ENCODE results near the gene CAPN8. TPM values are rescaled to one million over a fixed set of nuclear protein-coding genes. Genes with fewer than 3 reads are reported as not detected.

The CAPN8 gene
- total and polyA plus RNA-seq, 4 donors = 30.5 to 123 (median 81.2) TPM

DNA sequence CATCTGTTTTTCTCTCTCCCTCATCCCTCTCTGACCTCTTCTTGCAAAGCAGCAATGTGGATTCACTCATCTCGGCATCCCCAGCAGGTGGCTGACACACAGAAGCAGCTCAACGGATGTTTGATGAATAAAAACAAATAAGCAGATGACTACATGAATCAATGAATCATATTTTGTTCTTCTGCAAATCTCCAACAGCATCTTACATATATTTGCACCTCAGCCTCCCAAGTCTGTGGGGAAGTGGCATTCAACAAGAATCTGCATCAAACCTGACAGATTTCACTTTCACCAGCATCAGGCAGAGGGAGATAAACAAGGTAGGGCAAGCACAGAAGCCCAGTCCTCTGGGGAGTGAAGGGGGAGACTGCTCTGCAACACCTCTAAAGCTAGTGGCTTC lies 34.0 kb downstream of the CAPN8 start:
- Histone ChIP-seq H3K4me1 (ENCODE audit: control insufficient read depth in 5 of 5, insufficient read depth in 5 of 5, low read length in 5 of 5) (peaks cover 0 to 17% (median 0%) of the 10 kb centered on the region in 5 donors), H3K27me3 (ENCODE audit: control insufficient read depth in 3 of 3, insufficient read depth in 3 of 3, low read length in 2 of 3) (peaks cover 0 to 2% (median 0%) of the 10 kb centered on the region in 3 donors), H3K4me3 (no peak overlapping the region), H3K9me3 (ENCODE audit: control insufficient read depth in 4 of 4, insufficient read depth in 3 of 4, low read length in 3 of 4) (peaks cover 0 to 5% (median 1%) of the 10 kb centered on the region in 4 donors), H3K36me3 (ENCODE audit: control insufficient read depth in 4 of 4, insufficient read depth in 4 of 4, low read length in 4 of 4) (no peaks in the 10 kb centered on the region), H3K9ac (ENCODE audit: insufficient read depth in 1 of 2, low read length in 2 of 2) (no peak overlapping the region), H3K27ac (ENCODE audit: low read depth in 1 of 2, low read length in 1 of 2) (no peak overlapping the region)
- ATAC-seq (ENCODE audit: insufficient read depth, low FRiP score) = no peak
- DNase-seq = no peak
- TF ChIP-seq, protein P1, sequence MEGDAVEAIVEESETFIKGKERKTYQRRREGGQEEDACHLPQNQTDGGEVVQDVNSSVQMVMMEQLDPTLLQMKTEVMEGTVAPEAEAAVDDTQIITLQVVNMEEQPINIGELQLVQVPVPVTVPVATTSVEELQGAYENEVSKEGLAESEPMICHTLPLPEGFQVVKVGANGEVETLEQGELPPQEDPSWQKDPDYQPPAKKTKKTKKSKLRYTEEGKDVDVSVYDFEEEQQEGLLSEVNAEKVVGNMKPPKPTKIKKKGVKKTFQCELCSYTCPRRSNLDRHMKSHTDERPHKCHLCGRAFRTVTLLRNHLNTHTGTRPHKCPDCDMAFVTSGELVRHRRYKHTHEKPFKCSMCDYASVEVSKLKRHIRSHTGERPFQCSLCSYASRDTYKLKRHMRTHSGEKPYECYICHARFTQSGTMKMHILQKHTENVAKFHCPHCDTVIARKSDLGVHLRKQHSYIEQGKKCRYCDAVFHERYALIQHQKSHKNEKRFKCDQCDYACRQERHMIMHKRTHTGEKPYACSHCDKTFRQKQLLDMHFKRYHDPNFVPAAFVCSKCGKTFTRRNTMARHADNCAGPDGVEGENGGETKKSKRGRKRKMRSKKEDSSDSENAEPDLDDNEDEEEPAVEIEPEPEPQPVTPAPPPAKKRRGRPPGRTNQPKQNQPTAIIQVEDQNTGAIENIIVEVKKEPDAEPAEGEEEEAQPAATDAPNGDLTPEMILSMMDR (IDR thresholded peaks at IDR 0.05; ENCODE audit: control extremely low read depth, extremely low read depth) = no peak
- WGBS, 2 donors = 36 to 56% methylated on average over 2 of the region's 2 CpGs

DNA sequence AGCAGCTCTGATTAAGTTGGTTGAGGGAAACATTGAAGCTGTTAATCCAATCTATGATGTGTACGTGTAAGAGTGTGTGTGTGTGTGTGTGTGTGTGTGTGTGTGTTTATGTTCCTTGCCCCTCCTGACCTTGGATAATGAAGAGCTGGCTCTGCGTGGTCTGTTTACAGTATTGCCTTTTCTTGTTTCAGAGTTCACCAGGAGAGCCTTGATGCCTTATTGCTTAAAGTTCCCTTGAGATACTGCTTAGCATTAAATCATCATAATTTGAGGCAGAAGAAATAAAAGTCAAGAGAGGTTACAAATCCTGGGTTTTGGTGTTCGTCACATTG lies 36.4 kb downstream of the CAPN8 start:
- no peak overlapping the region for H3K9ac ChIP-seq (ENCODE audit: insufficient read depth in 1 of 2, low read length in 2 of 2)
- H3K27me3 ChIP-seq (ENCODE audit: control insufficient read depth in 3 of 3, insufficient read depth in 3 of 3, low read length in 2 of 3) = peaks cover 0 to 2% (median 0%) of the 10 kb centered on the region in 3 donors
- no peak overlapping the region for H3K4me3 ChIP-seq
- H3K9me3 ChIP-seq (ENCODE audit: control insufficient read depth in 4 of 4, insufficient read depth in 3 of 4, low read length in 3 of 4) = peaks cover 0 to 3% (median under 1%) of the 10 kb centered on the region in 4 donors
- no peaks in the 10 kb centered on the region for H3K36me3 ChIP-seq (ENCODE audit: control insufficient read depth in 4 of 4, insufficient read depth in 4 of 4, low read length in 4 of 4)
- no peak overlapping the region for H3K27ac ChIP-seq (ENCODE audit: low read depth in 1 of 2, low read length in 1 of 2)
- DNase-seq (peak in 1 of 3 donors; percentile 26), ATAC-seq (ENCODE audit: insufficient read depth, low FRiP score) (no peak)
- H3K4me1 ChIP-seq (ENCODE audit: control insufficient read depth in 5 of 5, insufficient read depth in 5 of 5, low read length in 5 of 5) = peaks cover 0 to 17% (median 0%) of the 10 kb centered on the region in 5 donors
- TF ChIP-seq, protein P1 (IDR thresholded peaks at IDR 0.05; ENCODE audit: control extremely low read depth, extremely low read depth) = no peak
- WGBS, 2 donors = 68 to 75% methylated on average over 3 of the region's 3 CpGs

DNA sequence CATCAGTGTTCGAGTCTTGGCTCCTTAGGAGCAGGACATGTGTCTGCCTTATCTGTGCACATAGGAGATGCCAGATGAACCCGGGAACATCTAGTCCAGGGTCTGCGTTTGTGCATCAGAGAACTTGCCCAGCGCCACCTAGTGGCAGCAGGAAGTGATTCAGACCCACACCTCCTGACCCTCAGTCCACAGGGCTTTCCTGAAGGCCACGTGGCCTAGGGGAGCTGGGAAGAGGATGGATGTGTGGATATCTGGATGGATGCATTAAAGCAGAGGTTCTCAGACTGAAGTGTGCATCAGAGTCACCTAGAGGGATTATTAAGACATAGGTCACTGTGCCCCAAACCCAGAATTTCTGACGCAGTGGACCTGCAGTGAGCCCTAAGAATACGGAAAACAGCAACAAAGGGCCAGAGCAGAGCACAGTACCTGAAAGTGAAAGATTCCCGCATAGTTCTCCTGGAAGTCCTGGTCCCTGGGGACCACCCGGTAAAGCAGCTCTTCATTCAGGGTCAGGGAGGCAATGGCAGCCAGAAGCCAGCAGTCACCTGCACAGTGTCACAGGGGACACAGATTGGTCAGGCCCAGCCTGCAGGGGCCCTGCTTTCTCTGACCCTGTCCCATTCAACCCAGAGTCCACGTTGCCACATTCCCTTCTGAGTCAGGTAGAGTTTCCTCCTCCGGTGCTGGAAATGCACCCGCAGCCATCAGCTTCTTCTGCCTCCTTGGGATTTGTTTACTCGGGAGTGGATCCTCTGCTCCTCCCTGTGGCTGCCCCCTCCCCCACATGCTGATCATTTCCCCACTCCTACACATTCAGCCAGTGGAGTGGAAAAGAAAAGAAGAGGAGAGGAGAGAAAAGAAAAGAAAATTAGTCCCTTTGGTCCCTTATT lies 37.0 kb downstream of the CAPN8 start:
- peaks cover 0 to 2% (median 0%) of the 10 kb centered on the region in 3 donors for H3K27me3 ChIP-seq (ENCODE audit: control insufficient read depth in 3 of 3, insufficient read depth in 3 of 3, low read length in 2 of 3)
- peak; percentile 31 to 52 (median 32) for DNase-seq
- WGBS, 2 donors = 64 to 71% methylated on average over 13 of the region's 13 CpGs
- no peak overlapping the region for H3K27ac ChIP-seq (ENCODE audit: low read depth in 1 of 2, low read length in 1 of 2)
- H3K9ac ChIP-seq (ENCODE audit: insufficient read depth in 1 of 2, low read length in 2 of 2) = no peak overlapping the region
- no peaks in the 10 kb centered on the region for H3K36me3 ChIP-seq (ENCODE audit: control insufficient read depth in 4 of 4, insufficient read depth in 4 of 4, low read length in 4 of 4)
- peaks cover 0 to 3% (median 0%) of the 10 kb centered on the region in 4 donors for H3K9me3 ChIP-seq (ENCODE audit: control insufficient read depth in 4 of 4, insufficient read depth in 3 of 4, low read length in 3 of 4)
- H3K4me3 ChIP-seq = no peak overlapping the region
- ATAC-seq (ENCODE audit: insufficient read depth, low FRiP score) = peak; percentile 60
- H3K4me1 ChIP-seq (ENCODE audit: control insufficient read depth in 5 of 5, insufficient read depth in 5 of 5, low read length in 5 of 5) = peaks cover 0 to 17% (median 0%) of the 10 kb centered on the region in 5 donors
- TF ChIP-seq, protein P1 (IDR thresholded peaks at IDR 0.05; ENCODE audit: control extremely low read depth, extremely low read depth) = no peak
